Activated CD4-positive, alpha-beta T cell treated with anti-CD3 and anti-CD28 coated beads for 36 hours (primary cell): ENCODE results near the gene POM121. TPM values are rescaled to one million over a fixed set of nuclear protein-coding genes. Genes with fewer than 3 reads are reported as not detected.
"Not testable (repeated sequence)": the region's sequence is repeated elsewhere in the genome, so short reads cannot be mapped to it uniquely, and the experiment has no call there.

Experiments
- ATAC-seq: fragments of 200-7000 bp; cut with Tn5 transposase; one replicate; pipeline ENCODE4 v1.10.0; 2021; ENCODE audit warnings: mild to moderate bottlenecking, moderate library complexity
- CTCF ChIA-PET: fragments of 350-600 bp; sonication (Branson Sonifier 250); formaldehyde crosslinking; loops from one replicate; lab custom pipeline; 2021; ENCODE audit warnings: antibody characterized with exemption; lab: Charles Lee
- POLR2A ChIA-PET: fragments of 350-600 bp; sonication (Branson Sonifier 250); formaldehyde crosslinking; loops from one replicate; lab custom pipeline; 2021; ENCODE audit warnings: antibody characterized with exemption, inconsistent platforms; lab: Charles Lee
- DNase-seq: peaks from one replicate; pipeline ENCODE4 v3.0.0-alpha.2; 2020
- H3K27ac Mint-ChIP-seq: one replicate; pipeline ENCODE4 v1.8.0; 2021; ENCODE audit warnings: mixed read lengths
- H3K27me3 Mint-ChIP-seq: one replicate; pipeline ENCODE4 v1.8.0; 2021; ENCODE audit warnings: mixed read lengths
- H3K36me3 Mint-ChIP-seq: one replicate; pipeline ENCODE4 v1.8.0; 2021; ENCODE audit warnings: low read depth, mixed read lengths
- H3K4me1 Mint-ChIP-seq: one replicate; pipeline ENCODE4 v1.8.0; 2021; ENCODE audit warnings: mixed read lengths
- H3K4me3 Mint-ChIP-seq: one replicate; pipeline ENCODE4 v1.8.0; 2021; ENCODE audit warnings: mild to moderate bottlenecking, moderate library complexity, mixed read lengths
- H3K9me3 Mint-ChIP-seq: one replicate; pipeline ENCODE4 v1.8.0; 2021; ENCODE audit warnings: low read depth, mixed read lengths
- intact Hi-C, 2 experiments: fragments of 100-400 bp; cut with DNase I in 1 of 2; cut with micrococcal nuclease in 1 of 2; formaldehyde crosslinking; loops; one replicate each; pipeline versions ENCODE4 v1.14.2 to v1.15.1; 2022 to 2024; cut with DNase I, micrococcal nuclease
- total RNA-seq, 2 experiments: library from RNA; stranded (reverse); gene quantifications; one replicate each; pipeline ENCODE4 v1.2.3, GENCODE V29; 2021

POM121 gene
- total RNA-seq, 2 experiments from 2014 or later = 62.2 to 67.4 TPM

- Mint-ChIP-seq H3K27me3 (no peaks in the 10 kb centered on the region), H3K4me1 (peaks cover 24% of the 10 kb centered on the region), H3K36me3 (peaks cover 56% of the 10 kb centered on the region), H3K4me3 (peak overlapping the region; percentile 88), H3K27ac (peak overlapping the region; percentile 97), H3K9me3 (no peaks in the 10 kb centered on the region)
- DNase-seq = no peak
- intact Hi-C loops = loop anchor here in 1 of 2 experiments (2.0 kb wide), 2 partner anchors 46 to 632 kb away; partner anchors contain the start of gene BCL7B
- ChIA-PET POLR2A (no interaction called here), CTCF (no interaction called here)
- ATAC-seq = peak; percentile 38
Observed at GRCh38 chr7:72924386-72924732, 536 bp upstream of the POM121 start.

DNA sequence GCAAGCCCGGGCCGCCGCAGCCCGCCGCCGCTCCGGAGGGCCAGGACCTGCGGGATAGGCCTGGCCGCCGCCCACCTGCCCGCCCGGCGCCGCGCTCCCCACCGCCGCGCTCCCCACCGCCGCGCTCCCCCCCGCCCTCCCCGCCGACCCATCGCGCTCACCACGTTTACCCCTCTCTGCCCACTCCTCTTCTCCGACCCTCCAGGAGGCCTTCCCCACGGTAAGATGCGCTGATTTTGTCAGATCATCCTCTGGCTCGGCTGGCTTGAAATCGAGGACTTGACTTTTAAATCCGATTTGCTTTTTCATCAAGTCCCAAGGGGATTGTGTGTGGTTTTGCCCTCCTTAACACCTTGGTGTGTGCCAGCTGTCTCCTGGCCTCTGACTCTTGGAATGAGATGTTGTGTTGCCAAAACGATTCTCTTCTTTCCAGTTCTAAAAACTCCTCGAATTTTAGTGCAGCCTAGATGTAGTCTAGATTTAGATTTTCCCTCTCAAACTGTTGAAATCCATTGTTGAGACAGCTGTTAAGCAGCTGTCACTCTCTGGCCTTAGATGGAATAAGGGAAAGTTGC is 738 bp downstream of the POM121 start:
- intact Hi-C loops = loop anchor here in 1 of 2 experiments (1.0 to 5.0 kb wide), 4 partner anchors 47 to 802 kb away; partner anchors contain the start of genes BCL7B and TYW1B
- ChIA-PET CTCF (no interaction called here), POLR2A (no interaction called here)

DNA sequence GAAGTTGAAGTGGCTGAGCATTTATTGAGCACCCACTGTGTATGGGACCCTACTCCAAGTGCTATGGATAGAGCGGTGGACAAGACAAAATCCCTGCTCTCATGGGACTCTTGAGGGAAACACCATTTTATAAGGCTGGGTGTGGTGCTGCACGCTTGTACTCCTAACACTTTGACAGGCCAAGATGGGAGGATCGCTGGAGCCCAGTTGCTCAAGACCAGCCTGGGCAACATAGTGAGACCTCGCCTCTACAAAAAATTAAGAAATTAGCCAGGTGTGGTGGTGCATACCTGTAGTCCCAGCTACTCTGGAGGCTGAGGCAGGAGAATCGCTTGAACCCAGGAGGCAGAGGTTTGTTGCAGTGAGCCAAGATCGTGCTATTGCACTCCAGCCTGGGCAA is 2.9 kb downstream of the POM121 start:
- DNase-seq, H3K9me3 Mint-ChIP-seq, H3K27me3 Mint-ChIP-seq, POLR2A ChIA-PET, H3K4me3 Mint-ChIP-seq, H3K27ac Mint-ChIP-seq, ATAC-seq: not testable (repeated sequence)
- CTCF ChIA-PET = interaction anchor here (2.0 kb wide), 1 partner anchor 13 kb away, joined by 9 read pairs; no protein-coding TSS in a partner anchor
- H3K4me1 Mint-ChIP-seq = peaks cover 24% of the 10 kb centered on the region
- intact Hi-C loops = loop anchor here in 1 of 2 experiments (5.0 kb wide), 1 partner anchor 800 kb away; no protein-coding TSS in a partner anchor
- peaks cover 58% of the 10 kb centered on the region for H3K36me3 Mint-ChIP-seq

More for the DNA sequence above, 738 bp downstream of the POM121 start:
- peaks cover 24% of the 10 kb centered on the region for H3K4me1 Mint-ChIP-seq
- DNase-seq (no peak), ATAC-seq (no peak)
- H3K36me3 Mint-ChIP-seq = peaks cover 53% of the 10 kb centered on the region
- peak overlapping the region; percentile 88 for H3K4me3 Mint-ChIP-seq
- H3K9me3 Mint-ChIP-seq = no peaks in the 10 kb centered on the region
- H3K27me3 Mint-ChIP-seq = no peaks in the 10 kb centered on the region
- H3K27ac Mint-ChIP-seq = peak overlapping the region; percentile 91

GRCh38 chr7:72928216-72928615 is 3.3 kb downstream of the POM121 start:
- H3K9me3 Mint-ChIP-seq, CTCF ChIA-PET, POLR2A ChIA-PET, H3K27me3 Mint-ChIP-seq, H3K4me3 Mint-ChIP-seq, DNase-seq, ATAC-seq, H3K27ac Mint-ChIP-seq: not testable (repeated sequence)
- intact Hi-C loops = loop anchor here in 1 of 2 experiments (5.0 kb wide), 1 partner anchor 799 kb away; no protein-coding TSS in a partner anchor
- Mint-ChIP-seq H3K36me3 (peaks cover 58% of the 10 kb centered on the region), H3K4me1 (peaks cover 23% of the 10 kb centered on the region)

GRCh38 chr7:72942022-72942705 is 17.3 kb downstream of the POM121 start:
- DNase-seq, CTCF ChIA-PET, POLR2A ChIA-PET, intact Hi-C loops, H3K9me3 Mint-ChIP-seq, H3K27ac Mint-ChIP-seq, H3K27me3 Mint-ChIP-seq, H3K4me3 Mint-ChIP-seq, H3K4me1 Mint-ChIP-seq, ATAC-seq: not testable (repeated sequence)
- peaks cover 24% of the 10 kb centered on the region for H3K36me3 Mint-ChIP-seq

DNA sequence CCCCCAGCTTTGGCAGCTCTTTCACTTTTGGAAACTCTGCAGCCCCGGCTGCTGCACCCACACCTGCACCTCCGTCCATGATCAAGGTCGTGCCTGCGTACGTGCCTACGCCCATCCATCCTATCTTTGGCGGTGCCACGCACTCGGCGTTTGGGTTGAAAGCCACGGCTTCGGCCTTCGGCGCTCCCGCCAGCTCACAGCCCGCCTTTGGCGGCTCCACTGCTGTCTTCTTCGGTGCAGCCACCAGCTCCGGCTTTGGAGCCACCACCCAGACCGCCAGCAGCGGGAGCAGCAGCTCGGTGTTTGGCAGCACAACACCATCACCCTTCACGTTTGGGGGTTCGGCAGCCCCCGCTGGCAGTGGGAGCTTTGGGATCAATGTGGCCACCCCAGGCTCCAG is 18.1 kb downstream of the POM121 start:
- POLR2A ChIA-PET, H3K4me1 Mint-ChIP-seq, H3K27ac Mint-ChIP-seq, DNase-seq, H3K27me3 Mint-ChIP-seq, ATAC-seq, H3K4me3 Mint-ChIP-seq, H3K9me3 Mint-ChIP-seq, intact Hi-C loops, CTCF ChIA-PET: not testable (repeated sequence)
- H3K36me3 Mint-ChIP-seq = peaks cover 23% of the 10 kb centered on the region

GRCh38 chr7:72944937-72945336 is 20.0 kb downstream of the POM121 start:
- H3K27ac Mint-ChIP-seq, ATAC-seq, H3K4me1 Mint-ChIP-seq, CTCF ChIA-PET, DNase-seq, POLR2A ChIA-PET, H3K27me3 Mint-ChIP-seq, H3K9me3 Mint-ChIP-seq, H3K4me3 Mint-ChIP-seq, intact Hi-C loops: not testable (repeated sequence)
- H3K36me3 Mint-ChIP-seq = peaks cover 14% of the 10 kb centered on the region

DNA sequence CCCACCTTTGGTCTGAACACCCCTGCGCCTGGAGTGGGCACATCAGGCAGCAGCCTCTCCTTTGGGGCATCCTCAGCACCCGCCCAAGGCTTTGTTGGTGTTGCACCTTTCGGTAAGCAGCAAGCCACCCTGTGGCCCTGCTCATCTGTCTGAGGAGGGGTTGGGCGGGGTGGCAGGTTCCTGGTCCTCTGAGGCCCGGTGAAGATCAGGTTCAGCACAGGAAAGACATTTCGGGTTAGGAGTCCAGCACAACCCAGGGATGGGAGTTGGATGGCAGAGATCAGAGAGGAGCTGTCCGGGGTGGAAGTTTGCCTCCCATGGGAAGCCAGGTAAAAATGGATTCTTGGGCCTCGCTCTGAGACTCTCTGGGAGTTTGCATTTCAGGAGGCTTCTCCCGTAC is 20.7 kb downstream of the POM121 start:
- H3K36me3 Mint-ChIP-seq = peaks cover 14% of the 10 kb centered on the region
- CTCF ChIA-PET, ATAC-seq, H3K4me1 Mint-ChIP-seq, intact Hi-C loops, DNase-seq, H3K4me3 Mint-ChIP-seq, H3K27ac Mint-ChIP-seq, POLR2A ChIA-PET, H3K9me3 Mint-ChIP-seq, H3K27me3 Mint-ChIP-seq: not testable (repeated sequence)

DNA sequence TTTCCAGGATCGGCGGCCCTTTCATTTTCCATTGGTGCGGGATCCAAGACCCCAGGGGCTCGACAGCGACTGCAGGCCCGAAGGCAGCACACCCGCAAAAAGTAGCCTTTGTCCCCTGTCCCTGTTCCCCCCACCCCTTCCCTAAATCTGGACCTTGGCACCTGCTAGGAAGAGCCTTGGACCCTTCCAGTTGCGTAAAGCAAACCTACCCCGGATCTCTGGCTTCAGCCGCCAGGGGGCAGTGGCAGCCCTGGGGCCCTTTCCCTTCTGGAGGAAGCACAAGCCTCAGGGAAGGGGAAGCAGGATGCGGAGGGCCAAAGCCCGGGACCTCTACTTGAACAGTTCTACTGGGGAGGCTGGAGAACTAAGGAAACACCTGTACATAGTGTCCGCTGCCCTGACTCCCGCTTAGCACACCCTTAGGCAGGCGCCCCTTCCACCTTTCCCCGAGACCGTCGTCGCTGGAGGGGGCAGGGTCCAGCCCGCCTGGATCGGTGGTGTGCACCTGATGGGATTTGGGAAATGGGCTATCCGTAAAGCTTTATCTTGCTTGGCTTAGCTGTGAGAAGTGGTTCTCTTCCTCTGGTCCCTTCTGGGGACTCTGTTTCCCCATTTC is 21.3 kb downstream of the POM121 start:
- DNase-seq, ATAC-seq, POLR2A ChIA-PET, CTCF ChIA-PET, intact Hi-C loops, H3K4me3 Mint-ChIP-seq, H3K9me3 Mint-ChIP-seq, H3K27me3 Mint-ChIP-seq, H3K4me1 Mint-ChIP-seq, H3K27ac Mint-ChIP-seq: not testable (repeated sequence)
- H3K36me3 Mint-ChIP-seq = peaks cover 12% of the 10 kb centered on the region

- CTCF ChIA-PET, H3K27ac Mint-ChIP-seq, H3K9me3 Mint-ChIP-seq, ATAC-seq, intact Hi-C loops, POLR2A ChIA-PET, H3K4me3 Mint-ChIP-seq, H3K36me3 Mint-ChIP-seq, H3K27me3 Mint-ChIP-seq, H3K4me1 Mint-ChIP-seq, DNase-seq: not testable (repeated sequence)
Observed at GRCh38 chr7:72948714-72949113, 23.8 kb downstream of the POM121 start.

DNA sequence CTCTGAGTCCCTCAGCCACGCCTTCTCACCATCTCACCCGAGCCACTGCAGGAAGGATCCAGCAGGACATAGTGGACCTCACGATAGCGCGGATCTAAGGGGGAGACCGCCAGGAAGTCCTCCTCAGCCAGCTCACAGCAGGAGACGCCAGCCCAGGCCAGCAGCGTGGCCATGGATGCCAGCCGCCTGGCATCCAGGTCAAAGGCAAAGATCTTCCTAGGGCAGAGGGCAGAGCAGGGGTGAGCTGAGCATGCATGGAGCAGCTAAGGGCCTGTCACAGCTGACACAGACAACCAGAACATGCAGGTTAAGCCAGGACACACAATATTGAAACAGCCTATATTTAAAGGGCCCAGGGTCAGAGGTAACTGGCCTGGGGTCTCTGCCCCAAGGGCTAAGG is 24.4 kb downstream of the POM121 start:
- H3K4me1 Mint-ChIP-seq, POLR2A ChIA-PET, ATAC-seq, H3K27ac Mint-ChIP-seq, H3K4me3 Mint-ChIP-seq, H3K27me3 Mint-ChIP-seq, intact Hi-C loops, DNase-seq, H3K36me3 Mint-ChIP-seq, CTCF ChIA-PET, H3K9me3 Mint-ChIP-seq: not testable (repeated sequence)
